Measurements from ENCODE around the gene ZCCHC12. TPM values are rescaled to one million over a fixed set of nuclear protein-coding genes. Genes with fewer than 3 reads are reported as not detected.

ZCCHC12 gene
- polyA plus RNA-seq, 6 donors from 2014 or later: 0.20 to 0.22 TPM; not detected in 4

GRCh38 chrX:118853596-118853995 lies 30.0 kb downstream of the ZCCHC12 start:
- ATAC-seq (ENCODE audit: low read depth in 2 of 2) (no peak), DNase-seq (no peak)
- Mint-ChIP-seq H3K9me3 (no peaks in the 10 kb centered on the region), H3K4me1 (no peaks in the 10 kb centered on the region), H3K27ac (no peak overlapping the region), H3K27me3 (peaks cover 0 to 15% (median 6%) of the 10 kb centered on the region in 3 donors), H3K36me3 (no peaks in the 10 kb centered on the region), H3K4me3 (no peak overlapping the region)

- no peak for ATAC-seq (ENCODE audit: low read depth in 2 of 2)
- Mint-ChIP-seq H3K36me3 (no peaks in the 10 kb centered on the region), H3K4me3 (no peak overlapping the region), H3K27me3 (peaks cover 0 to 25% (median 11%) of the 10 kb centered on the region in 3 donors), H3K27ac (no peak overlapping the region), H3K4me1 (no peaks in the 10 kb centered on the region), H3K9me3 (no peaks in the 10 kb centered on the region)
- no peak for DNase-seq
Measured at GRCh38 chrX:118855681-118856310, 32.2 kb downstream of the ZCCHC12 start.

GRCh38 chrX:118857006-118857405 lies 33.4 kb downstream of the ZCCHC12 start:
- H3K36me3 Mint-ChIP-seq: no peaks in the 10 kb centered on the region
- no peak for ATAC-seq (ENCODE audit: low read depth in 2 of 2)
- no peaks in the 10 kb centered on the region for H3K4me1 Mint-ChIP-seq
- H3K4me3 Mint-ChIP-seq: no peak overlapping the region
- H3K27ac Mint-ChIP-seq: no peak overlapping the region
- H3K27me3 Mint-ChIP-seq: peaks cover 0 to 25% (median 11%) of the 10 kb centered on the region in 3 donors
- H3K9me3 Mint-ChIP-seq: no peaks in the 10 kb centered on the region
- no peak for DNase-seq

DNA sequence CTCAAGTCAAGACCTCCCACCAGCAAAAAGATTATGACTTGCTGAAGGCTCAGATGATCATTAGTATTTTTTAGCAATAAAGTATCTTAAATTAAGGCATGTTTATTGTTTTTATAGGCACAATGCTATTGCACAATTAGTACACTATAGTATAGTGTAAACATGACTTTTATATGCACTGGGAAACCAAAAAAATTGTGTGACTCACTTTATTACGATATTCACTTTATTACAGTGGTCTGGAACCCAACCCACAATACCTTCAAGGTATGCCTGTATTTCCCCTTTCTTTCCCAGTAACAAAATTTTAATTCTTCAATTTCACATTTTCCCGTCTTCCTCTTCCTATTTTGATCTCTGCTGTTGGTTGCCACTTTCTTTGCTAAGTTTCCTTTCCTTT lies 37.7 kb downstream of the ZCCHC12 start:
- no peak overlapping the region for H3K4me3 Mint-ChIP-seq
- ATAC-seq (ENCODE audit: low read depth in 2 of 2) (no peak), DNase-seq (no peak)
- H3K4me1 Mint-ChIP-seq: no peaks in the 10 kb centered on the region
- peak overlapping the region in 1 of 6 donors; percentile 76 for H3K27ac Mint-ChIP-seq
- peaks cover 0 to 12% (median 6%) of the 10 kb centered on the region in 3 donors for H3K27me3 Mint-ChIP-seq
- no peaks in the 10 kb centered on the region for H3K36me3 Mint-ChIP-seq
- H3K9me3 Mint-ChIP-seq: no peaks in the 10 kb centered on the region

- Mint-ChIP-seq H3K27ac (no peak overlapping the region), H3K9me3 (no peaks in the 10 kb centered on the region), H3K4me3 (no peak overlapping the region), H3K36me3 (no peaks in the 10 kb centered on the region), H3K4me1 (no peaks in the 10 kb centered on the region), H3K27me3 (peaks cover 0 to 10% (median 6%) of the 10 kb centered on the region in 3 donors)
- DNase-seq (no peak), ATAC-seq (ENCODE audit: low read depth in 2 of 2) (no peak)
Measured at GRCh38 chrX:118862091-118862490, 38.5 kb downstream of the ZCCHC12 start.

GRCh38 chrX:118862979-118863378 lies 39.4 kb downstream of the ZCCHC12 start:
- ATAC-seq (ENCODE audit: low read depth in 2 of 2) (no peak), DNase-seq (no peak)
- no peak overlapping the region for H3K4me3 Mint-ChIP-seq
- no peaks in the 10 kb centered on the region for H3K9me3 Mint-ChIP-seq
- no peaks in the 10 kb centered on the region for H3K4me1 Mint-ChIP-seq
- peaks cover 0 to 10% (median 6%) of the 10 kb centered on the region in 3 donors for H3K27me3 Mint-ChIP-seq
- H3K27ac Mint-ChIP-seq: peak overlapping the region in 1 of 6 donors; percentile 34
- H3K36me3 Mint-ChIP-seq: no peaks in the 10 kb centered on the region

DNA sequence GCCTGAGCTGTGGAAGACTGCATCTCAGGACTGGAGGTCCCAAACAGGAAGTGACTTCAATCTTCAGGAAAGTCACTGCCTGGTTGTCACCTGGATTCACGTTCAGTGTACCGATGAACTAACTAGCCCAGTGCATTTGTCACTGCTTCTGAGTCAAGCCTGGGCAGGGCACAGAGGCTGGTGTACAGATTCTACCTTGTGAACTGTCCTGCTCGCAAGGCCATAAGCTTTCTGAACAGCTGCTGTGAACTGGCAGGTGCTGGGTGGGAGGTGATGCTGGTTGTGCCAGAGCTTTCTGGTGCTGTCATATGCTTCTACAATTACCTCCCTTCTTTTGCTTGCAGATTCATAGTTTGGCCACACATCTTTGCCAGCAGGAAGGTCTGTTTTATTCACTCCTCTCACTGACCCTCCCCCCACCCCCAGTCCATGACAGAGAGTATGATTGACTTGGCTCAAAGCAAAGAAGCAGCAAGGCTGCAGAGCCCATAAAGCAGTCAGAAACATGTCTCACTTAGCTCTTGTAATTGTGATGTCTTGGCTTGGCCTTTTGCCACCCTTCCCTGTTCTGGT lies 40.5 kb downstream of the ZCCHC12 start:
- ATAC-seq (ENCODE audit: low read depth in 2 of 2): no peak
- H3K27me3 Mint-ChIP-seq: peaks cover 0 to 10% (median 6%) of the 10 kb centered on the region in 3 donors
- H3K4me3 Mint-ChIP-seq: no peak overlapping the region

GRCh38 chrX:118865231-118865630 lies 41.6 kb downstream of the ZCCHC12 start:
- H3K36me3 Mint-ChIP-seq: no peaks in the 10 kb centered on the region
- peaks cover 0 to 1% (median 0%) of the 10 kb centered on the region in 3 donors for H3K27me3 Mint-ChIP-seq
- DNase-seq (no peak), ATAC-seq (ENCODE audit: low read depth in 2 of 2) (no peak)
- no peak overlapping the region for H3K27ac Mint-ChIP-seq
- no peak overlapping the region for H3K4me3 Mint-ChIP-seq
- no peaks in the 10 kb centered on the region for H3K4me1 Mint-ChIP-seq
- H3K9me3 Mint-ChIP-seq: no peaks in the 10 kb centered on the region

More for the DNA sequence above, 40.5 kb downstream of the ZCCHC12 start:
- no peaks in the 10 kb centered on the region for H3K4me1 Mint-ChIP-seq
- no peaks in the 10 kb centered on the region for H3K36me3 Mint-ChIP-seq
- H3K9me3 Mint-ChIP-seq: no peaks in the 10 kb centered on the region
- no peak overlapping the region for H3K27ac Mint-ChIP-seq
- no peak for DNase-seq

DNA sequence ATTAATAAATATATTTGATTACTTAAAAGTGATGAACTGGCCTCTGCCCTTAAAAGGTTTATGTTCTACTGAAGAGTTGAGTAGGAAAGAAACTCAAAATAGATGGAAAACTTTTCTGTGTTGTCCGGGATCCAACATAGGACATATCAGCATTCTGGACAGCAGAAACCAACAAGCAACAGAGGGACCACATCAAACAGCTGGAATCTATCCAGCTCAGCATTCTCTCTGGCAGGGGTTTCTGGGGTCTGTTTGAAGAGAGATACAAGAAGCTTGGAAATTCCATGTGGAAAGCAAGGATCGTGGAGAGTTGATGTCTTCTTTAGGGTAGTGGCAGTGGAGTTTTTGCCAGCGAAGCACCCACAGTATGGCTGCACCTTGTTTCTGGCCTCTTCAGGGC lies 43.6 kb downstream of the ZCCHC12 start:
- ATAC-seq (ENCODE audit: low read depth in 2 of 2): no peak
- Mint-ChIP-seq H3K27me3 (peaks cover 3 to 10% (median 6%) of the 10 kb centered on the region in 3 donors), H3K9me3 (no peaks in the 10 kb centered on the region), H3K4me3 (peak overlapping the region in 1 of 8 donors; percentile 60), H3K36me3 (no peaks in the 10 kb centered on the region), H3K27ac (no peak overlapping the region), H3K4me1 (no peaks in the 10 kb centered on the region)
- DNase-seq: no peak

DNA sequence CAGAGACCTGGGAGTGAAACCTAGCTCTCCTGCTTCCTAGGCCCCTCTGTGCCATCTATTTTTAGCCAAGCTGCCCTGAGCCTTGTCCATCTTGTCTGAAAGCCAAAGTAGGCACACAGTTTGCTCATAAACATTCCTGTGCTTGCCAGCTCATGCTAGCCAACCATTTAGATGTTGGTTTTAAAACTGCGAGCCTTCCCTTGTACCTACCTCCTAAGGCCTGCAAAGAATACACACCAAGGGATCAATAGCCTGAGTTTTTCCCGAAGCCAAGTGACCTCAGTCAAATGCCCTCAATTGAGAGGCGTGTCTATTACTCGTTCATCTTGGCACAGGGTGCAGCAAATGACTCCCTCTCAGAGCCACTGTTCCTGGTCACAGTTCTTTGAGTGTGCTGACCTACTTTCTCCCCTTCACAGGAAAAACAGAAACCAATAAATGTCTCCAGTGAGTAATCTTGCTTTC lies 48.5 kb downstream of the ZCCHC12 start:
- Mint-ChIP-seq H3K27me3 (peaks cover 4 to 15% (median 6%) of the 10 kb centered on the region in 3 donors), H3K4me1 (no peaks in the 10 kb centered on the region), H3K36me3 (no peaks in the 10 kb centered on the region), H3K9me3 (peaks cover 0 to 5% (median 0%) of the 10 kb centered on the region in 7 donors), H3K27ac (peak overlapping the region in 1 of 6 donors; percentile 47), H3K4me3 (no peak overlapping the region)
- DNase-seq (no peak), ATAC-seq (ENCODE audit: low read depth in 2 of 2) (no peak)

Other genes starting within 250 kb of the ZCCHC12 start
- 100 to 1,000 TPM in 1 of 6 donors, 10 to 100 TPM in 5; 28.9 to 109 (median 41.7) TPM for gene IL13RA1, start 96.2 kb upstream of the ZCCHC12 start, polyA plus RNA-seq (ENCODE audit: low read depth in 6 of 6)
- under 1 TPM in 4 of 6 donors, not detected in 2; 0.09 to 0.15 (median 0.12) TPM for gene LONRF3, start 150.8 kb downstream of the ZCCHC12 start, polyA plus RNA-seq (ENCODE audit: low read depth in 6 of 6)
- not detected for gene CT47C1, start 249.2 kb downstream of the ZCCHC12 start, polyA plus RNA-seq (ENCODE audit: low read depth in 6 of 6)